ENCODE measurements around the gene ERC1.

The ERC1 gene

DNA sequence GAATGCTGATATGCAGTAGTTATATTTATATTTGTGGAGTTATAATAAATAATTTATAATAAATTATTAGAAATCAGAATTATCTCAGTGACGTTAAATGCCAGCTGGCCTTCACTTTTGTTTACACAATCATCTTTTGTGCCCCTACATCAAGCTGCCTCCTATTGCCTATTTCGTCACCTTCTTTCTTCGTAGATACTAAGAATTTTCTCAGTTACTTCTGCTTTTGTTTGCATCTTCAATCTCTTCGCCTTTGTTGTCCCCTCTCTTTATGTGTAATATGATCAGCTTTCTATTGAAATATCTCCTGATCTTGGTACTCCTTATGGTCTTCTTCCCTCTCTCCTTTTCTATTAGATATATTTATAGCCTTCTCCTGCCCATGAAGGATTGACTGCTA is 197.0 kb downstream of the ERC1 start:
- TF ChIP-seq ZNF623 (tag by site-specific recombination; IDR thresholded peaks at IDR 0.05) = no peak
- no peak for TF ChIP-seq ZNF654 (tag by site-specific recombination; IDR thresholded peaks at IDR 0.05; ENCODE audit: low read depth)
- no peak for TF ChIP-seq ZNF10 (tag by site-specific recombination; IDR thresholded peaks at IDR 0.05)
- TF ChIP-seq, protein P1, sequence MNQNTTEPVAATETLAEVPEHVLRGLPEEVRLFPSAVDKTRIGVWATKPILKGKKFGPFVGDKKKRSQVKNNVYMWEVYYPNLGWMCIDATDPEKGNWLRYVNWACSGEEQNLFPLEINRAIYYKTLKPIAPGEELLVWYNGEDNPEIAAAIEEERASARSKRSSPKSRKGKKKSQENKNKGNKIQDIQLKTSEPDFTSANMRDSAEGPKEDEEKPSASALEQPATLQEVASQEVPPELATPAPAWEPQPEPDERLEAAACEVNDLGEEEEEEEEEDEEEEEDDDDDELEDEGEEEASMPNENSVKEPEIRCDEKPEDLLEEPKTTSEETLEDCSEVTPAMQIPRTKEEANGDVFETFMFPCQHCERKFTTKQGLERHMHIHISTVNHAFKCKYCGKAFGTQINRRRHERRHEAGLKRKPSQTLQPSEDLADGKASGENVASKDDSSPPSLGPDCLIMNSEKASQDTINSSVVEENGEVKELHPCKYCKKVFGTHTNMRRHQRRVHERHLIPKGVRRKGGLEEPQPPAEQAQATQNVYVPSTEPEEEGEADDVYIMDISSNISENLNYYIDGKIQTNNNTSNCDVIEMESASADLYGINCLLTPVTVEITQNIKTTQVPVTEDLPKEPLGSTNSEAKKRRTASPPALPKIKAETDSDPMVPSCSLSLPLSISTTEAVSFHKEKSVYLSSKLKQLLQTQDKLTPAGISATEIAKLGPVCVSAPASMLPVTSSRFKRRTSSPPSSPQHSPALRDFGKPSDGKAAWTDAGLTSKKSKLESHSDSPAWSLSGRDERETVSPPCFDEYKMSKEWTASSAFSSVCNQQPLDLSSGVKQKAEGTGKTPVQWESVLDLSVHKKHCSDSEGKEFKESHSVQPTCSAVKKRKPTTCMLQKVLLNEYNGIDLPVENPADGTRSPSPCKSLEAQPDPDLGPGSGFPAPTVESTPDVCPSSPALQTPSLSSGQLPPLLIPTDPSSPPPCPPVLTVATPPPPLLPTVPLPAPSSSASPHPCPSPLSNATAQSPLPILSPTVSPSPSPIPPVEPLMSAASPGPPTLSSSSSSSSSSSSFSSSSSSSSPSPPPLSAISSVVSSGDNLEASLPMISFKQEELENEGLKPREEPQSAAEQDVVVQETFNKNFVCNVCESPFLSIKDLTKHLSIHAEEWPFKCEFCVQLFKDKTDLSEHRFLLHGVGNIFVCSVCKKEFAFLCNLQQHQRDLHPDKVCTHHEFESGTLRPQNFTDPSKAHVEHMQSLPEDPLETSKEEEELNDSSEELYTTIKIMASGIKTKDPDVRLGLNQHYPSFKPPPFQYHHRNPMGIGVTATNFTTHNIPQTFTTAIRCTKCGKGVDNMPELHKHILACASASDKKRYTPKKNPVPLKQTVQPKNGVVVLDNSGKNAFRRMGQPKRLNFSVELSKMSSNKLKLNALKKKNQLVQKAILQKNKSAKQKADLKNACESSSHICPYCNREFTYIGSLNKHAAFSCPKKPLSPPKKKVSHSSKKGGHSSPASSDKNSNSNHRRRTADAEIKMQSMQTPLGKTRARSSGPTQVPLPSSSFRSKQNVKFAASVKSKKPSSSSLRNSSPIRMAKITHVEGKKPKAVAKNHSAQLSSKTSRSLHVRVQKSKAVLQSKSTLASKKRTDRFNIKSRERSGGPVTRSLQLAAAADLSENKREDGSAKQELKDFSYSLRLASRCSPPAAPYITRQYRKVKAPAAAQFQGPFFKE (tag by site-specific recombination; IDR thresholded peaks at IDR 0.05; ENCODE audit: borderline replicate concordance) = no peak
- no peak for TF ChIP-seq REST (tag by site-specific recombination; IDR thresholded peaks at IDR 0.05)
- TF ChIP-seq, protein P2, sequence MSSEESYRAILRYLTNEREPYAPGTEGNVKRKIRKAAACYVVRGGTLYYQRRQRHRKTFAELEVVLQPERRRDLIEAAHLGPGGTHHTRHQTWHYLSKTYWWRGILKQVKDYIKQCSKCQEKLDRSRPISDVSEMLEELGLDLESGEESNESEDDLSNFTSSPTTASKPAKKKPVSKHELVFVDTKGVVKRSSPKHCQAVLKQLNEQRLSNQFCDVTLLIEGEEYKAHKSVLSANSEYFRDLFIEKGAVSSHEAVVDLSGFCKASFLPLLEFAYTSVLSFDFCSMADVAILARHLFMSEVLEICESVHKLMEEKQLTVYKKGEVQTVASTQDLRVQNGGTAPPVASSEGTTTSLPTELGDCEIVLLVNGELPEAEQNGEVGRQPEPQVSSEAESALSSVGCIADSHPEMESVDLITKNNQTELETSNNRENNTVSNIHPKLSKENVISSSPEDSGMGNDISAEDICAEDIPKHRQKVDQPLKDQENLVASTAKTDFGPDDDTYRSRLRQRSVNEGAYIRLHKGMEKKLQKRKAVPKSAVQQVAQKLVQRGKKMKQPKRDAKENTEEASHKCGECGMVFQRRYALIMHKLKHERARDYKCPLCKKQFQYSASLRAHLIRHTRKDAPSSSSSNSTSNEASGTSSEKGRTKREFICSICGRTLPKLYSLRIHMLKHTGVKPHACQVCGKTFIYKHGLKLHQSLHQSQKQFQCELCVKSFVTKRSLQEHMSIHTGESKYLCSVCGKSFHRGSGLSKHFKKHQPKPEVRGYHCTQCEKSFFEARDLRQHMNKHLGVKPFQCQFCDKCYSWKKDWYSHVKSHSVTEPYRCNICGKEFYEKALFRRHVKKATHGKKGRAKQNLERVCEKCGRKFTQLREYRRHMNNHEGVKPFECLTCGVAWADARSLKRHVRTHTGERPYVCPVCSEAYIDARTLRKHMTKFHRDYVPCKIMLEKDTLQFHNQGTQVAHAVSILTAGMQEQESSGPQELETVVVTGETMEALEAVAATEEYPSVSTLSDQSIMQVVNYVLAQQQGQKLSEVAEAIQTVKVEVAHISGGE (tag by site-specific recombination; conservative IDR thresholded peaks at IDR 0.05; ENCODE audit: low read depth) = no peak
- no peak for TF ChIP-seq ZNF555 (tag by site-specific recombination; conservative IDR thresholded peaks at IDR 0.05)
- Histone ChIP-seq H3K4me1 (ENCODE audit: control insufficient read depth, insufficient read depth, low read length) (peaks cover 7% of the 10 kb centered on the region), H3K36me3 (ENCODE audit: control insufficient read depth in 2 of 2, insufficient read depth in 1 of 2, low read length in 2 of 2) (peaks cover 18 to 19% of the 10 kb centered on the region in 2 experiments), H3K4me3 (ENCODE audit: low read depth, low read length) (no peak overlapping the region), H3K27ac (ENCODE audit: extremely low read depth, low read depth, low read length) (no peak overlapping the region), H3K9me3 (ENCODE audit: control insufficient read depth, insufficient read depth, low read depth, low read length) (no peaks in the 10 kb centered on the region)
- ChIA-PET POLR2A (no interaction called here), CTCF (interaction anchor here (1.9 kb wide), 1 partner anchor 70 kb away, joined by 8 read pairs; no protein-coding TSS in a partner anchor)

DNA sequence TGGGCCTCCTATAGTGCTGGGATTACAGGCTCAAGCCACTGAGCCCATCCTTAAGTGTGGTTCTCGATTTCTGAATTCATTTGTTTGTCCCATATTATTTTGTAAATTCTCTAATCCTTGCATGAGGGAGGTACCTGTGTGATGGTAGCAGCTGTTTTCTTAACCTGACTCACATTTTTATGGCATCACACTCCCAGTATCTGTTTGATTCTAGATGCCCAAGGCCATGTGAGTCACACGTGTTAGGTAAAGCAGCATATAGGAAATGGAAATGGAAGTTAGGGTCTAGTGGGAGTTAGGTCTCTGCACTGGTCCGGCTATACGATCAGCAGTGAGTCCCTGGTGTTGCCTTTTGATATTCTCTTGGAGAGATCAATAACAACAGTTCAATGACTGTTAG is 198.1 kb downstream of the ERC1 start:
- Histone ChIP-seq H3K27ac (ENCODE audit: extremely low read depth, low read depth, low read length) (no peak overlapping the region), H3K9me3 (ENCODE audit: control insufficient read depth, insufficient read depth, low read depth, low read length) (no peaks in the 10 kb centered on the region), H3K4me1 (ENCODE audit: control insufficient read depth, insufficient read depth, low read length) (peaks cover 7% of the 10 kb centered on the region), H3K36me3 (ENCODE audit: control insufficient read depth in 2 of 2, insufficient read depth in 1 of 2, low read length in 2 of 2) (peaks cover 8 to 18% of the 10 kb centered on the region in 2 experiments), H3K4me3 (ENCODE audit: low read depth, low read length) (no peak overlapping the region)
- ChIA-PET POLR2A (no interaction called here), CTCF (interaction anchor here (0.6 to 1.9 kb wide), 2 partner anchors 71 to 290 kb away, joined by 3 to 8 read pairs; no protein-coding TSS in a partner anchor)
- TF ChIP-seq SCRT2 (tag by site-specific recombination; IDR thresholded peaks at IDR 0.05) (0 out of 2 replicates have a peak, but pooled peaks have one; percentile 21), WT1 (tag by site-specific recombination; IDR thresholded peaks at IDR 0.05) (peak; percentile 71)
- TF ChIP-seq, protein P3, sequence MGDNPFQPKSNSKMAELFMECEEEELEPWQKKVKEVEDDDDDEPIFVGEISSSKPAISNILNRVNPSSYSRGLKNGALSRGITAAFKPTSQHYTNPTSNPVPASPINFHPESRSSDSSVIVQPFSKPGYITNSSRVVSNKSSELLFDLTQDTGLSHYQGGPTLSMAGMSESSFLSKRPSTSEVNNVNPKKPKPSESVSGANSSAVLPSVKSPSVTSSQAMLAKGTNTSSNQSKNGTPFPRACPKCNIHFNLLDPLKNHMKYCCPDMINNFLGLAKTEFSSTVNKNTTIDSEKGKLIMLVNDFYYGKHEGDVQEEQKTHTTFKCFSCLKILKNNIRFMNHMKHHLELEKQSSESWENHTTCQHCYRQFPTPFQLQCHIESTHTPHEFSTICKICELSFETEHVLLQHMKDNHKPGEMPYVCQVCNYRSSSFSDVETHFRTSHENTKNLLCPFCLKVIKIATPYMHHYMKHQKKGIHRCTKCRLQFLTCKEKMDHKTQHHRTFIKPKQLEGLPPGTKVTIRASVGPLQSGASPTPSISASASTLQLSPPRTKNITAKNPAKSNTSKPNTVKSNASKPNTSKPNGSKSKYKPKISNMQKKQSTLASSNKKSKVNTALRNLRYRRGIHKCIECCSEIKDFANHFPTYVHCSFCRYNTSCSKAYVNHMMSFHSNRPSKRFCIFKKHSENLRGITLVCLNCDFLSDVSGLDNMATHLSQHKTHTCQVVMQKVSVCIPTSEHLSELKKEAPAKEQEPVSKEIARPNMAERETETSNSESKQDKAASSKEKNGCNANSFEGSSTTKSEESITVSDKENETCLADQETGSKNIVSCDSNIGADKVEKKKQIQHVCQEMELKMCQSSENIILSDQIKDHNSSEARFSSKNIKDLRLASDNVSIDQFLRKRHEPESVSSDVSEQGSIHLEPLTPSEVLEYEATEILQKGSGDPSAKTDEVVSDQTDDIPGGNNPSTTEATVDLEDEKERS (tag by site-specific recombination; IDR thresholded peaks at IDR 0.05) = no peak
